Measurements from ENCODE around the gene SPATA31D1.
A peak's percentile ranks its signal among the peaks of the same experiment; 100 is the strongest.
"Not testable (repeated sequence)": the region's sequence is repeated elsewhere in the genome, so short reads cannot be mapped to it uniquely, and the experiment has no call there.

SPATA31D1 gene

DNA sequence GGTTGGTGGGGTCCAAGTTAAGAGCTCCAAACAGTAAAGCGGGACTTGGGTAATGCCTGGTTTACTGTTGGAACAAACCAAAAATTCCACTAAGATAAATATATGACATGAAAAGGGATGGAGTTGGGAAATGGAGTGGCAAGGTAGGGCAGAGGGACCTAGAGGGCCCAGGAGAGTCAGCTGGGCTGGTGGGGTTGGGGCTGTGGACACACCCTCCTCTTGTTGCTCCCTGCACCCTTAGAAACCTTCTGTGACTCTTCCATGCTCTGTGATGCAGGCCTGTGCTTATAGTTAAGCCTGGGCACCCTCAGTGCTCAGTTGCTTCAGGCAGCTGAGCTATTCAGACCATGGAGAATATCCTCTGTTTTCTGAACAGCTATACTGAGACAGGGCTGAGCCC lies at the start of gene SPATA31D1:
Gene SPATA31D1, plus strand, starts transcription at position 301 of the 400 bp plus-strand sequence. Its CDS starts 47 bp downstream, at position 348.
- not testable (repeated sequence) for DNase-seq (ENCODE audit: low spot score)

DNA sequence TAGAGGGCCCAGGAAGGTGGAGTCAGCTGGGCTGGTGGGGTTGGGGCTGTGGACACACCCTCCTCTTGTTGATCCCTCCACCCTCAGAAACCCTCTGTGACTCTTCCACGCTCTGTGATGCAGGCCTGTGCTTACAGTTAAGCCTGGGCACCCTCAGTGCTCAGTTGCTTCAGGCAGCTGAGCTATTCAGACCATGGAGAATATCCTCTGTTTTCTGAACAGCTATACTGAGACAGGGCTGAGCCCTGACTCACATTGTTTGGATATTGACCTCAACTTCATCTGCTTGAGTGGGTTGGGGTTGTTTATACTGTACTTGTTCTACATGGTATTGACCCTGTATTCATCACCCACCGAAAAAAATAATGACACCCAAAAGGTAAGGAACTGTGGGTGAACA lies 45.2 kb upstream of the SPATA31D1 start, which contains the start of gene SPATA31D3:
Gene SPATA31D3, plus strand, starts transcription at position 108 of the 400 bp plus-strand sequence. Its CDS starts 86 bp downstream, at position 194.
- not testable (repeated sequence) for DNase-seq (ENCODE audit: low spot score)

DNA sequence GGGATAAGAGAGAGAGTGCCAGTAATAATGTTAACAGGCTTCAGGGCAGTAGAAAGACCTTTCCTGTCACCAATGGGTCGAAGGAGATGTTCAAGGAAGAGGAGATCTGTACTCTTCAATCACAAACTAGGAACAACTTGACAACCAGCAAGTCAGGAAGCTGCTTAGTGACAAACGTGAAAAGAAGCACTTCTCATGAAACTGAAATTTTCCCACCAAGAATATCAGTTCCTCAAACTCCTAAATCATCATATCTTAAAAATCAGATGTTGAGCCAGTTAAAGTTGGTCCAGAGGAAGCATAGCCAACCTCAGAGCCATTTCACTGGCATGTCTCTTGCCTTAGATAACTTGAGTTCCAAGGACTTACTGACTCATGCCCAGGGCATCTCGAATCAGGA lies 39.9 kb upstream of the SPATA31D1 start:
- DNase-seq (ENCODE audit: low spot score) = not testable (repeated sequence)

DNA sequence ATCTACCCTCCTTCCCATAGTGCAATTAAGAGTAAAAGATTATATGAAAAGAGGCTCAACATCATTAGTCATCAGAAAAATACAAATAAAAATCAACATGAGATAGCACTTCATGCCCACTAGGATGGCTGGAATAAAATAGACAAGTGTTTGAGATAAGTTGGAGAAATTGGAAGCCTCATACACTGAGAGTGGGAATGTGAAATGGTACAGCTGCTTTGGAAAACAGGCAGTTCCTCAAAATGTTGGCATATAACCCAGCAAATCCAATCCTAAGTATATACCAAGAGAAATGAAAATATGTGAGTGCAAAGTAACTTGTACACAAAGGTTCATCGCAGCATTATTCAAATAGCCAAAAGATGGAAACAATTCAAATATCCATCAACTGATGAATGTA lies 35.5 kb upstream of the SPATA31D1 start:
- DNase-seq (ENCODE audit: low spot score) = no peak

DNA sequence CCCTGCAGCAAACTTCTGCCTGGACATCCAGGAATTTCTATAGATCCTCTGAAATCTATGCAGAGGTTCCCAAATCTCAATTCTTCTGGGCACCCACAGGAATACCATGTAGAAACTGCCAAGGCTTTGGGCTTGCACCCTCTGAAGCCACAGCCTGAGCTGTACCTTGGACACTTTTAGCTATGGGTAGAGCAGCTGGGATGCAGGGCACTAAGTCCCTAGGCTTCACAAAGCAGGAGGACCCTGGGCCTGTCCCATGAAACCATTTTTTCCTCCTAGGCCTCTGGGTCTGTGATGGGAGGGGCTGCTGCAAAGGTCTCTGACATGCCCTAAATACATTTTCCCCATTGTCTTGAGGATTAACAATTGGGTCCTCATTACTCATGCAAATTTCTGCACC lies 32.9 kb upstream of the SPATA31D1 start:
- DNase-seq (ENCODE audit: low spot score) = no peak

DNA sequence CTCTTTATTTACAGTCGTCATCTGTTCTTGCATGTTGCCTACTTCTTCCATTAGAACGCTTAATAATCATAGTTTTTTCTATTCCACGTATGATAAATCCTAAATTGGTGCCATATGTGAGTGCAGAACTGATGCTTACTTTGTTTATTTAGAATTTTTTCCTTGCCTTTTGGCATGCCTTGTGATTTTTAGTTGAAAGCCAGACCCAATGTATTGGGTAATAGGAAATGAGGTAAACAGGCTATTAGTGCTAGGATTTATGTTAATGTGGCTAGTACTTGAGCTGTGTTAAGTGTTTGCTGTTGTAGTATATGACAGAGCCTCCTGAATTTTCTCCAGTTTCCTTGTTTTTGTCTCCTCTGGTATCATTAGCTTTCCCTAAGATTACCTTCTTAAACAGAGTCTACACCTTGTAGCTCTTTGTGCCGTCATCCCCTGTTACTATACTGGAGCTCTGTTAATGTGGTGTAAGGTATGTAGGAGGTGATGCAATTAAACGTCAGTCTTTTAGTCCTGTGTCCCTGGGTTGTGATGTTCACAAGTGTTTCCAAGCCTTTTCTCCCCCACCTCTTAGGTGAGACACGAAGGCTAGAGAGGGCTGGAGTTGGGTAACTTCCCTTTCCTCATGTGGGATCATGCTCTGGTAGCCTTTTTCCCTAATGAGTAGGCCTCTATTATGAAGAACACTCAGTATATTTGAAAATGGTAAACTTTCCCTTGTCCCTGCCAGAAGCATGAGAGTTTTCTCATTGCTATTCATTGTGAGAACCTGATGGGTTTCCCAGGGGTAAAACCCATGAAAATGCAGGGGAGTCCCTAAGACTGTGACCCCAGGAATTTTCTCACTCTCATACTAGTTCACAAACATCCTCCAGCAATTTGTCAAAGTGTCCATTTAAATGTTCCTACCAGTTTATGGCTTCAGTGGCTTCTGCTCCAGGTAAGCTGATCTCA lies 24.1 kb upstream of the SPATA31D1 start:
- no peak for DNase-seq (ENCODE audit: low spot score)

DNA sequence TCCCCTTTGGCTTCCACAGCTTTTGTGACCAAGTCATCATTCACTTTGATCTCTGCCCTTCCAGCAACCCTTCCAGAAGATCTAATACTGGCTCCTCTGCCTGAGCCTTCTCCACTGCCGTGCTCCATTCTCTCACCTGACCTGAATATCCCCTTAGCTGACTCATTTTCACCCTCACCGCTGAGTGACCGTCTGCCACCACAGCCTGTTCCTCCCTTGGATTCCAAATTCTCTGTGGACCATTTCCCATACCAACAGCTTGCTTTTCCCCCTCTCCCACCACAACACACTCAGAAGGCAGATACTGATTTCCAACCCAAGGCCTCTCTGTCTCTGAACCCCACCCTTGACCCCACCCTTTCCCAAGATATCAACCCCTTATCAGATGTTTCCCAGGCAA lies 20.5 kb upstream of the SPATA31D1 start:
- DNase-seq (ENCODE audit: low spot score) = no peak

DNA sequence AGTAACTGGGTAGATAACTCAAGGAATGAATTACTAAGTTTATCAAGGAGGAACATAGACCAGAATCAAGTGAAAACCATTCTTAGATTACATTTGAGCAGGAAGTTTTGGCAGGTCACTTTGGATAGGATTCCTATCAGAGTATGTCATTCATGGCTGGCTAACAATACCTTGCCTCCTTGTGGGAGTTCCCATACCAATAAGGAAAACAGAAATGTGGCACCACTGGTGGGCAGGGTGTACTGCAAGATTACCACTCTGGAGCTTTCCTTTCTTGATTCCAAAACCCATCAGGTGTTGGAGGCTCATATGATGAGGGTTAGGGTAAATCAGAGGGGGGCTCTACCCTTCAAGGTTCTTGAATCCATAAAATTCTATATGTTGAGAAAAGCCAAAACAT lies 18.6 kb upstream of the SPATA31D1 start:
- peak; percentile 51 for DNase-seq (ENCODE audit: low spot score)

DNA sequence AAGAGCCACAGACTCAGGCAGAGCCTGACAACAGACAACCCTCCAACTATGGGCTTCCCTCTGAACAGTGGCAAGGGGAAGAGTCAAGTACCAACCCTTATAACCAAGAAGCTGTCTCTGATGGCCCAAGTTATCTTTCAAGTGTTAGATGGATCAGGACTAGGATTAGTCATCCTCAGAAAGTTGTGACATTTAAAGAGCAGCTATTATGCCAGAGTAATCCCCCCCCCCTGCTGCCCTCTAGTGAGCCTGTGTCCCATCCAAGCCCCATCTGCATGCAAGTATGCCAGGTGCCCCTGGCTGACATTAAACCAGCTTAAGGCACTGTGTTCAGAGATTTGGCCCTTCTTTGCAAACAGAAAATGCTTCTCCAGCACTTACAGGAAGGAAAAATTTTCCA lies 16.8 kb upstream of the SPATA31D1 start:
- DNase-seq (ENCODE audit: low spot score) = no peak

DNA sequence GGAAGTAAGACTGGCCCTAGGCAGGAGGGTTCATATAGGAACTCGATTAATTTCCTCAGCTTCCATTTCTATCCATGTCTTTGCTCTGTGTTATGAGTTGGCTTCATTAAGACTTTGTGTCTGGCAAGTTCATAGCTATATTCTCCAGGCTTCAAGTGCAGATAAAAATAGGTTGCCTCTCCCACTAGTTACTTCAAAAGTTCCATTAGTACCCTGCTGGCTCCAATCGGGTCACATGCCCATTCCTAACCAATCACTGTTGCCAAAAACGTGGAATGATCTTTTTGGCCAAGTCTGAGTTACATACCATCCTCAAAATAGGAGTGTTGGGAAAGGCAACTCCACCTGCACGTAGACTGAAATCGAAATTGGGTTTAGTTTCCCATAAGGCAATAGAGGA lies 13.8 kb upstream of the SPATA31D1 start:
- no peak for DNase-seq (ENCODE audit: low spot score)

DNA sequence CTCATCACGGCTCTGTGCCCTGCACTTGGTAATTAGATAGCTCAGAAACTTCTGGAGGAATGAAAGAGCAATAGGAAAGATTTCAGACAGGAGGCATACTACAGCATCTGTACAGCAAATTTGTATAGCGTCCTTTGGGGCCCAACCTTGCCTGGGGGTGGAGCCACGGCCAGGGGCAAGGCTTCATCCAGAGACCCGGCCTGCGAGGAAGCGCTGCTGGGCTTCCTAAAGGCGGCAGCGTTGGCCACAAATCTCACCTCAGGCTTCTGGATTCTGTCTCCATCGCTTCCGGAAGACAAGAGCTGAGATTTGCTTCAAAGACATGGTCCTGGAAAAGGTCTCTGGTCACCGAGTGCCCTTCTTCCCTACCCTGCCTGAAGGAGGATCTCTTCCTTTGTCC lies 12.2 kb upstream of the SPATA31D1 start:
- DNase-seq (ENCODE audit: low spot score) = no peak

DNA sequence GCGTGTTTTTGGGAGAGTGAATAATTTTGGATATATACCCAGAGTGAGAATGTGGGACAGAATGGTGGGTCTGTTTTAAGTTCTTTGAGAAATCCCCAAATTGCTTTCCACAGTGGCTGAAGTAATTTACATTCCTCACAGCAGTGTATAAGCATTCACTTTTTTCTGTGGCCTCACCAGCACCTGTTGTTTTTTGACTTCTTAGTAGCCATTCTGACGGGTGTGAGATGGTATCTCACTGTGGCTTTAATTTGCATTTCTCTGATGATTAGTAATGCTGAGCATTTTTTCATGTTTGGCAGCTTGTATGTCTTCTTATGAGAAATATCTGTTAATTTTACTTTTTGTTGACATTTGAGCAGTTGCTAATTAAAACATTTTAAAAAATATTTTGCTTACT lies 9.4 kb upstream of the SPATA31D1 start:
- no peak for DNase-seq (ENCODE audit: low spot score)

DNA sequence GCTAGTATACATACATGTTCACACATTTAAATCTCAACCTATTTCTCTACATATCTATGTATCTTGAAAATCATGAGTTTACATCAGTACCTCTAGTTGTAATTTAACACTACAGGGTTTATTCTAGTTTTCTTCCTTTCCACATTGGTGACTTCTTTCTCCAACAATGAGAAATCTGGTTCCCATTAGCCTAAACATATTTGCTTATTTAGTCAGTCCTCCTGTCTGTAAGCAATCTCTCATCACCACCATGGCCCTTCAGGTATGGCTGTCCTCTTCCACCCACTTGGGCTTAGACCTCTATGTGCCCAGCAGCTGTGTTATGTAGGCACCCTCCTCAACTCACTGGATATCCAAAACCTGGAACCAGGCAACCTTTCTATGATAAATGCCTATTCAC lies 8.0 kb upstream of the SPATA31D1 start:
- no peak for DNase-seq (ENCODE audit: low spot score)

DNA sequence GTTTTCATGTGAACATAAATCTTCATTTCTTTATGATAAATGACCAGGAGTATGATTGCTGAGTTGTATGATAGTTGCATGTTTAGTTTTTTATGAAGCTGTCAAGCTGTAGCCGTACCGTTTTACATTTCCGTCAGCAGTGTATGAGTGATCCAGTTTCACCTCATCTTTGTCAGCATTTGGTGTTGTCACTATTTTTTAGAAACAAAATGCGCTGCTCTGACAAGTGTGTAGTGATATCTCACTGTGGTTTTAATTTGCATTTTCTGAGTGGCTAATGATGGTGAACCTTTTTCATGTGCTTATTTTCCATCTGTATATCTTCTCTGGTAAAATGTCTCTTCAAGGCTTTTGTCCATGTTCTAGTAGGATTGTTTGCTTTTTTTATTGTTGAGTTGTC lies 6.7 kb upstream of the SPATA31D1 start:
- no peak for DNase-seq (ENCODE audit: low spot score)

DNA sequence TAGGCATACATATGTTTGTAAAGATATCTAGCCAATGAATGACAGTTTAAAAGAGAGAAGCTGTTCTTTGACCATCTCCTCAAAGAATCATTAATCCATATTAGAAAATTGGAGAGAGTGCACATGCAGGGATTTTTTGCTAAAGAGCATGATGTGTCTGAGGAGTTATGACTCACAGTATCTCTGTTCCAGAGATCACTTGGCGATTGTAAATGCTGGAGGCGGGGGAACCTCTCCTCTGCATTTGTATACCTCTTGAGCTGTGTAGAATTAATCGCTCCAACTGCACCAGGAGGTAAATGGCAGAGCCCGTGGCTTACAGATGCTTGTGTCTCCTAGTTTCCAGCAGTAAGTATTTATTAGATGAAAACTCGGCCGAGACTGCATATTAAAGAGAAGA lies 3.6 kb upstream of the SPATA31D1 start:
- DNase-seq (ENCODE audit: low spot score) = no peak

DNA sequence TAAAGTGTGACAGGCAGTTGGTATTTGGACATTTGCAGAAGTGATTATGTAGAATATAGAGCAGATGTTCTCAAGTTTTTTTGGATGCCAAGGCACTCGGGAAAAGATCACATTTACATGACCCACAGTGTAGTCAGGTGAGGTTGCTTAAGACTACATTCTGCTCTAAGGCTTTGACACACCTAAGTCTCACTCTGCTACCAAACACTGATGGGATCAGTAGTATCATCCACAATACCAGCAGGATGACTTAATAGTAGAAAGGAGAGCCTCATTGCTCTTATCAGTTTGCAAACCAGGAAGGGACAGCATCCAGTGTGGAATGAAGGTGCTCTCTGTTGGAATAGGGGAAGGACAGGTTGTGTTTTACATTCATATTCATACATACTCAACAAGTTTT lies 2.5 kb upstream of the SPATA31D1 start:
- no peak for DNase-seq (ENCODE audit: low spot score)

DNA sequence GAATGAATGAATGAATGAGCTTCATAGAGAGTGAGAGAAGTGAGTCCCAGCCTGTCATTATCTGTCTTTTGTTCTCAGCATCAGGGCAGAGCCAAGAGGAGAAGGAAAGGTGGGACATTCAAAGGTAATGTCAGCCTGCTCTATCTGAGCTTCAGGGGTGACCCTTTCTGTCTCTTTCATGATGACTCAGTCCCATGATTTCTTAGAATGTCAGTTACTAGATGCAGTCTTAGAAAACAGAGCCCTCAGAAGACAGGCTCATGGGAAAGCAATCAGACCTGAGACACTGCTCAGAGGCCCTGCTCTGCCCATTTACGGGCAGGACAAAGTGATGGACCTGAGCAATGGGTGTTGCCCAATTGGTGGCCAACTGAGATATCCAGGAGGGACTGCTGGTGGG lies 1.1 kb downstream of the SPATA31D1 start:
- DNase-seq (ENCODE audit: low spot score) = no peak

DNA sequence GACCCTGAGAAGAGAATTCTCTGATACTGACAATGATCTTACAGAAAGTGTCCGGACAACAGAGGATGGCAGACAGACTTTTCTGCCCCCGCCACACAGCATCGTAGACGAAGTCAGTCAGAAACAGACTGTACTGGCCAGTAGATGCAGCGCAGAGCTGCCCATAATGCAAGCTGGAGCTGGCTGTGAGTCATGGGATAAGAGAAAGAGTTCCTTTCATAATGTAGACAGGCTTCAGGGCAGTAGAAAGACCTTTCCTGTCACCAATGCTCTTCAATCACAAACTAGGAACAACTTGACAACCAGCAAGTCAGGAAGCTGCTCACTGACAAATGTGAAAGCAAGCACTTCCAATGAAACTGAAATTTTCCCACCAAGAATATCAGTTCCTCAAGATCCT lies 5.1 kb downstream of the SPATA31D1 start:
- DNase-seq (ENCODE audit: low spot score) = no peak

DNA sequence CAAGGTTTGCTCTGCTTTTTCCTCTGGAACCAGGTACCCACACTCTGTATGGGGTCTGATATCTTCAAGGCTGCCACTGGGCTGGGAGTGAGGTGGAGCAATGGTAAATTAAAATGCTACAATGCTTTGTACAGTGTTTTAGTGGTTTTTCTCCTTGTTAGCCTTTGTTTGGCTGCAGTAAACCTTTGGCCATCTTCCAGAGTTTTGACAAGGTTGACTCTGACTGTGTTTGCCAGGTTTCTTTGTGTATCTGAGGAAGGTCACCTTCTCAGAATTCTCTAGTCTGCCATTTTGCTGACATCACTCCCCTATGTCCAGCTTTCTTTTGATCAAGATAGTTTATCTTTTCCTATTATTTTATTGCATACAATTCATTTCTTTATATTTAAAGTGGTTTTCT lies 11.2 kb downstream of the SPATA31D1 start:
- DNase-seq (ENCODE audit: low spot score) = no peak

DNA sequence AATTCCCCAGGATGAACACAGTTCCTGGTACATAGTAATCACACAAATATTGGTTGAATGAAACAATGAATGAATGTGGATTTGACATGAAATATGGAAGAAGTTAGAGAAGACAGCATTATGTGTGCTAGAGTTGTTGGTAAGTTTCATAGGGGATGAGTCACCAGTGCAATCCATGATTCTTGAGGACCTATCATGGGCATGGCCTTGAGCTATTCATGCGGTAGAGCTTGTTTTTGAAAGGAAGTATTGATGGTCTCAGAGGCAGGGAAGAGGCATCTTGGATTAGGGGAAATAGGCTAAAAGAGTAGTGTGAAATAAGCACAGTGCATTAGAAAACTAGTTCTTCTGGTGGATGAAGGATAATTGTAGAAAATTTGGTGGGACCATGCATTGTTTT lies 22.1 kb downstream of the SPATA31D1 start:
- no peak for DNase-seq (ENCODE audit: low spot score)

DNA sequence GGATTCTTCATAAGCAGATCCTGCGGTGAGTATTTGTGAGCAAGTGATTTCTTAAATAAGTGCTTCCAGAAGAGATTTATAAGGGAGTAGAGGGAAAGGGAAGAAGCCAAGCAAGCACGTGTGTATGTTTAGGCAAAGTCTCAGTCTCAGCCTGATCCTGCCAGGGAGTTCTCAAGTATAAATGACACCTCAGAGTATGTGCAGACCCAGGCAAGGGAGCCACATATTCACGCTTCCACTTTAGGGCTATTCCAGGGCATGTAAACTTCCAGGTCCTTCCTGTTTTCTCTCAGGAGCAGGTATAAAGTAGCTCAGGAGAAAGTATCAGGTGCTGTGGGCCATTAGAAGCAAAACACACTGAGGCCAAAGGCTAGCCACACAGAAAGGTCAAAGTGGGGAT lies 22.6 kb downstream of the SPATA31D1 start:
- no peak for DNase-seq (ENCODE audit: low spot score)

DNA sequence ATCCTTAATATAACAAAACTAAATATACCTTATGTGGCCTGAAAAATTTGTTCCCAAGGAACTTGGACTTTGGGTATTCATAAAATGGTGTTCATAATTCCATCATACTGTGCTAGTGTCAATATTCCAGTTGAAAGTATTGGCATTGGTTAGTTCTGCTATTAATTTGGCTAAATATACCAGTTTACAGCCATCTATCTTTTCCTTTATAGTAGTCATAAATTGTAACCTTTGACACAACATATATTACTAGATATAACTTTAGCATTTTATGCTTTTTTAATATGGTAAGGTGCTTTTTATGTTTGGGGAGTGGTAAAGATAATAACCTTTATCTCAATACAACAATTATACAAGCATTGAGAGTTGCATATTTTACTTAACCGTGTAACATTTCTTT lies 23.7 kb downstream of the SPATA31D1 start:
- no peak for DNase-seq (ENCODE audit: low spot score)

DNA sequence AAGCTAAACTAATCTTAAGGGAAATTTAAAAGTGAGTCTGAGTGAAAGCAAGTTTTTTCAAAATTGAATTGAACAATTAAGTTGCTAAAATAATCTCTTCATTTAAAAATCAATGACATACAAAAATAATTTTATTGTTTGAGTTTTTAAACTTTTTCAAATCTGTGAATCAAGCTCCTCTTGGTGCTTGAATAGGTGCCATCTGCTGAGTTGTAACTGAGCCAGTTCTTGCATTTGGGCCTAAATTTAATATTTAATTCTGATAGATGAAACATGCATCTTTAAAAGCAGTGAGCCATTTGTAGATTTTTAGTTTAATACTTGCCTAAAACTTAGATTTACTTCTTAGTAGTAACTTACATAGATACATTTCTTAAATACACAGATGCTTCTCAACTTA lies 31.8 kb downstream of the SPATA31D1 start:
- DNase-seq (ENCODE audit: low spot score) = no peak

DNA sequence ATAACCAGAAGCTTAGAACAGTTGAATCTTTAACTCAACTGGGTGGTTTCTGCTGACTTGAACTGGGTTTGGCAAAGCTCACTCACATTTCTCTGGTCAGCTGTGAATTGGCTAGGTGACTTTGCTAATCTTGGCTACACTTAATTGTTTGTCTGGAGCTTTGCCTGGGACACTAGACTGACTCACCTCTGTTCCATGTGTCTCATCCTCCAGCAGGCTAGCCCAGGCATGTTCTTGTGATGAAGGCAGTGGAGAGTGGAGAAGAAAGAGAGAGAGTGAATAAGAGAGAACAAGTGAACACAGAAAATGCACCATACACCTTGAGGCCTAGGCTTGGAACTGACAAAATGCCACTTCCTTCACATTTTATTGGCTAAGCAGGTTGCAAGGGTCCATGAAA lies 32.6 kb downstream of the SPATA31D1 start:
- DNase-seq (ENCODE audit: low spot score) = peak; percentile 52
